NCI-H1436 treated with DMSO at 0.1 percent for 48 hours (cell line): Measurements from ENCODE around the gene PTPRQ.

ENCODE experiments used
- DNase-seq: peaks from one replicate; lab custom pipeline; 2025; lab: John Stamatoyannopoulos, UW

The PTPRQ gene

GRCh38 chr12:80559766-80560165, 115.7 kb downstream of the PTPRQ start:
- DNase-seq = no peak

GRCh38 chr12:80565271-80565670, 121.2 kb downstream of the PTPRQ start:
- no peak for DNase-seq

- no peak for DNase-seq
Measured at GRCh38 chr12:80567401-80567800, 123.4 kb downstream of the PTPRQ start.

GRCh38 chr12:80576641-80577418, 132.8 kb downstream of the PTPRQ start:
- no peak for DNase-seq

- no peak for DNase-seq
Measured at GRCh38 chr12:80580254-80580653, 136.2 kb downstream of the PTPRQ start.

GRCh38 chr12:80581783-80582182, 137.7 kb downstream of the PTPRQ start:
- DNase-seq = no peak

GRCh38 chr12:80582431-80582830, 138.4 kb downstream of the PTPRQ start:
- no peak for DNase-seq

GRCh38 chr12:80589077-80589476, 145.0 kb downstream of the PTPRQ start:
- no peak for DNase-seq

- DNase-seq = no peak
Measured at GRCh38 chr12:80590085-80590484, 146.1 kb downstream of the PTPRQ start.

- DNase-seq = no peak
Measured at GRCh38 chr12:80593766-80594165, 149.7 kb downstream of the PTPRQ start.

- no peak for DNase-seq
Measured at GRCh38 chr12:80596509-80596908, 152.5 kb downstream of the PTPRQ start.

GRCh38 chr12:80598004-80598606, 154.1 kb downstream of the PTPRQ start:
- no peak for DNase-seq

GRCh38 chr12:80602455-80602854, 158.4 kb downstream of the PTPRQ start:
- no peak for DNase-seq

GRCh38 chr12:80607361-80608135, 163.5 kb downstream of the PTPRQ start:
- DNase-seq = no peak

GRCh38 chr12:80617733-80618132, 173.7 kb downstream of the PTPRQ start:
- DNase-seq = no peak

- DNase-seq = no peak
Measured at GRCh38 chr12:80620281-80620680, 176.2 kb downstream of the PTPRQ start.

GRCh38 chr12:80622271-80622670, 178.2 kb downstream of the PTPRQ start:
- DNase-seq = no peak

- DNase-seq = no peak
Measured at GRCh38 chr12:80625051-80625450, 181.0 kb downstream of the PTPRQ start.

GRCh38 chr12:80625901-80626300, 181.9 kb downstream of the PTPRQ start:
- DNase-seq = no peak

- no peak for DNase-seq
Measured at GRCh38 chr12:80627782-80628181, 183.7 kb downstream of the PTPRQ start.

GRCh38 chr12:80632835-80633234, 188.8 kb downstream of the PTPRQ start:
- no peak for DNase-seq

GRCh38 chr12:80634903-80635302, 190.9 kb downstream of the PTPRQ start:
- no peak for DNase-seq

GRCh38 chr12:80636832-80637231, 192.8 kb downstream of the PTPRQ start:
- DNase-seq = no peak
